DMS53 treated with DMSO at 0.1 percent for 48 hours (cell line): ENCODE measurements around the gene EVA1A.

Source experiments
- DNase-seq: peaks from one replicate; lab custom pipeline; 2025; ENCODE audit not compliant: unreplicated experiment; lab: John Stamatoyannopoulos, UW

Gene EVA1A

DNA sequence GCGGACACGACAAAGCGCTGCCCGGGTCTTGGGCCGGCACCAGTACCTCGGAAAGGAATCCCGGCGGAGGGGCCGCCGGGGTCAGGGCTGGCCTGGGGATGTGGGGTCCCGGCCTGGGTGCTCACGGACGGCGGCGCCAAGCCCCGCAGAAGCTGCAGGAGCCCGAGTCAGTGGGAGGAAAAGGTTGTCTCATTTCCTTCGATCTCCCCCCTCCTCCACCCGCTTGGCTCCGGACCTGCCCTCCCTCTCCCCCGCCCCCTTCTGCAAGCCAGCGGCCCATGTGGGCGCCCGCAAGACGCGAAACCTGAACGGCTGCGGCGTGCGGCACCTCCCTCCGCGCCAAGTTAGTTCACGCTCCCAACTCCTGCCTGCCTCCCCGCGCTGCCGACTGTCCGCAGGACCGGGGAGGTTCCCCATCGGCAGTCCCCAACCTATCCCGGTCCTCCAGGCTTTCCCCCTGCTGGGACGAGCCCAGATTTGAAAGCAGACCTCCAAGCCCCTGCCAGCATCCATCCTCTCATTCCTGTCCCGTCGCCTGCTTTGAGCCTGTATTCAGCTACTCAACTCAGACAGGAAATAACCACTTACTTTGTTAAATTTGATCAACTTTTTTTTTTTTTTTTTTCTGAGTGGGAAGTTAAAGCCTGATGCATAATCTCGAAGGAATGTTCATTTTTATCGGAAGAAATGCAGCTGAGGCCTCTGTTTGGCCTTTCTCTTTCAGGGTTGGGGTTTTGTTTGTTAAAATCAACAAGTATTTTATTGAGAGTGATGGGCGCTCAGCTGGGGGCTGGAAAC is at the start of gene EVA1A:
Gene EVA1A, minus strand, starts transcription at position 172 of the 798 bp plus-strand sequence. CDS start 42,799 bp downstream, outside the sequence.
- peak; percentile 40 for DNase-seq

- no peak for DNase-seq
Measured at GRCh38 chr2:75609937-75610508, 49.3 kb upstream of the EVA1A start.

GRCh38 chr2:75609334-75609689 is 48.6 kb upstream of the EVA1A start:
- DNase-seq = no peak

DNA sequence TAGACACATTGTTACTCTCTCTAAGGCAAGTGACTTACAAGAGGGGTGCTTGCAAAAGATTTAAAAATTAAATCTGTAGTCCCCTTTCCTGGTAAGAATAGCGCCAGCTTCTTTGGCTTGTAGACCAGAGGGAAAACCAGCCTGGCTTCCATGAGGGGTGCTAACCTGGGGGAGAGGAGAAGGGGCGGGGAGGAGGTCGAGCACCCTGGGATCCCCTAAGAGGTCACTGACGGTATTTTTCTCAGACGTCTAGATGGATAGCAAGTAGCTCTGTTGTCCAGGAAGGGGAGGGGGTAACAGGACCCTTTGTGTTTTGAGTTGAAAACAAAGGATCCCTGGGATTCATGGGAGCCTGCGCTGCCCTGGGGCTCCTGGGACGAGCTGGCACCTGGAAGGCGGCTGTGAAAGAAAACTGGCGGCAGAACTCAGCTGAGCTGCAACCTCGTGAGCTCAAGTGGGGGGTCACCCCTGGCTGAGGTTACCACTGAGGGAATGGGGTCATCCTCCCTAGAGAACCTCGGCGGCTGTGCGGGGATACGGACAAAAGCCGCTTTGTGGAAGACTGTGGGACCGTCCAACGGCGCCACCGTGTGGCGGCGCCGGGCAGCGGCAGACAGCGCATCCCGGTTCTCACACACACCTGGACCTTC is 48.1 kb upstream of the EVA1A start:
- peak; percentile 60 for DNase-seq

DNA sequence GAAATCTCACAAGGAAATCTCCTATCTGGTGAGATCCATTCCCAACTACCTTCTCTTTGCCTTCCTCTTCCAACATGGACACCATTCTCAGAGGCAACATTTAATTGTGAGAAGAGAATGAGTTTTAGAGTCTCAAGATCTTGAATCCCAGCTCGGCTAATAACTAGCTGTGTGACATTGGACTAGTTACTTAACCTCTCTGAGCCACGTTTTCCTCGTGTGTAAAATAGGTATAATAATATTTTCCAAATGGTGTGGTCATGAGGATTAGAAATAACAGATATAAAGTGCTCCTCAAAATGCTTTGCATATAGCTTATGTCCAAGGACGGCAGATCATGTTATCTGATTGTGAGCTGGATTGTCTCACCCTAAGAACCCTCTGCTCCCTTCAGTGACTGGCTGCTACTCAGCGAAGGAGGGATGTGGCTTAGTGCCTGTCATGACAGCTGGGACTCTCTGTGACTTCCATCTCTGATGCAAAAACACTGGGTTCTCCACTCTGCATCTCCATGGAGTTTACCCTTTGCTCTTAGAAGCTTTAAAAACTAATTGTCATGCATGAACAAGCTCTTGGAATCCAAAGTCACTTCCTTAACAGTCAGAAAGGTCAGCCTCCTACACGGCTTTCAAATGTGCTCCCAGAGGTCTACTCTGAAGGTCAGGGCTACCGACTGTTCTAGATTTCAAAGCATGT is 47.4 kb upstream of the EVA1A start:
- DNase-seq = peak; percentile 11

GRCh38 chr2:75607400-75607798 is 46.7 kb upstream of the EVA1A start:
- no peak for DNase-seq

DNA sequence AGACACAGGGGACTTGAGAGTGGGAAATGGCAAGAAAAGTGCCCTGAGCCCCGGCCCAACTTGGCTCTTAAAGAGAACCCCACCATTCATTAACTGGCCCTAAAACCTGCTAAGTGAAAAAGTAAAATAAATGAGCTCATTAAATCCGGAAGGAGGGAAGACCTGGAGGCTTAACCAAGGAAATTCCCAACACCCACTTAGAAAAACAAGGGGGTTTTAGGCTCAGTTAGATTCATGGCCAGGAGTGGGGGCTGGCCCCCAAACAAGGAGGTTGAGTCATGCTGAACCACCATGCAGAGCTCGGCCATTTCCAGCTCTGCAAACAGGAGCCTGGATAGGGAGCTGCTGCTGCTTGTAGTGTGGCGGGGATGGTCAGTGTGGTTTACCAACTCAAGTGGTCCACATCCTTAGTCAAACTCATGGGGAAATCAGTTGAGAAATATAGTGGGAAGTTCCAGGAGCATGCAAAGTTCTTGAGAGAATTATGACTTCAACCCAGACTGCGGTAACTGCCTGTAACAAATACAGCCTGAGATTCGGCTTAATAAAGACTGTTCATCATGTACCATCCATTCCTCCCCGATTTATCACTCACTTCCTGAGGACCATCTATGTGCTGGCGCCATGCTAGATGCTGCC is 46.1 kb upstream of the EVA1A start:
- no peak for DNase-seq

- no peak for DNase-seq
Measured at GRCh38 chr2:75605770-75606529, 45.2 kb upstream of the EVA1A start.

DNA sequence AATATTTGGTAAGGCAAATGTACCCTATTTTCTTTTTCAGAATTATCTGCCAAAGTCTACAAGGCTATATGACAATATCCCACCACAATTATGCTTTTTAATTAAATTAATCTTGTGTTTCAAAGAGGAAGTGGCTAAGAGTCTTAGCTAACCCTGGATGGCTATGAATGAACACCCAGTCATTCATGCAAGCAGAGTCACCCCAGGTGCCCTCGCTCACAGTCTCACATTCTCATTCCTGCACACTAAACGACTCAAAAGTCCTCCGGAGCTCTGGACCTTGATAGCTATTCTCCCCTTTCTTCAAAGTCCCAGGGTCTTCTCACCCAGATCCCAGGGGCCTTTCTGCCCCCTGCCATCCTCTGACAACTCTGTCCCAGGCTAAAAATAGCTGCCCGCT is 43.7 kb upstream of the EVA1A start:
- no peak for DNase-seq

GRCh38 chr2:75603477-75603876 is 42.7 kb upstream of the EVA1A start:
- DNase-seq = no peak

GRCh38 chr2:75602724-75603342 is 42.1 kb upstream of the EVA1A start:
- DNase-seq = peak; percentile 11

GRCh38 chr2:75600461-75601011 is 39.8 kb upstream of the EVA1A start:
- DNase-seq = no peak

DNA sequence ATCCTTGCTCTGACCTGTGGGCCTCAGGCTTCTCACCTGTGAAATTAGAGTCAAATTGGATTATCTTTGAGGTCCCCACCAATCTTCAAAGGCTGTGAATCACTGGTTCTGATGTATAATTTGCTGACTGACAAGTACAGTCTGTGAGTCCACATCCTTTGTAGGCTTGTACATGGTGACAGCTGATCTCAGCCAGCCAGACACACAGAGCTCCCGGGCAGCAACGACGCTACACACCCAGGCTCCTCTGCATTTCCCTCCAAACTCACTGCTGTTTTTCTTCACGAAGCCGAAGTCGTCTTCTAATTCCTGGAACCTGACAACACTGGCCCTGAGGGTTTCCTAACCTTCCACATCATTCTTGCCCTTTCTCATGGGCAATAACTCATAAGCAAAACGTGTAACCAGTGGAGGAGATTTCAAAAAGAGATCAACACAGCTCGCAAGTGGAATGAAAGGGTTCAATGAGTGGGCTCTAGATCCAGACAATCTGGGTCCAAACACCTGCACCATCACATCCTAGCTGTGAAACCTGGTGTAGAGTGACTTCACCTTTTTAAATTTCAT is 37.9 kb upstream of the EVA1A start:
- no peak for DNase-seq

DNA sequence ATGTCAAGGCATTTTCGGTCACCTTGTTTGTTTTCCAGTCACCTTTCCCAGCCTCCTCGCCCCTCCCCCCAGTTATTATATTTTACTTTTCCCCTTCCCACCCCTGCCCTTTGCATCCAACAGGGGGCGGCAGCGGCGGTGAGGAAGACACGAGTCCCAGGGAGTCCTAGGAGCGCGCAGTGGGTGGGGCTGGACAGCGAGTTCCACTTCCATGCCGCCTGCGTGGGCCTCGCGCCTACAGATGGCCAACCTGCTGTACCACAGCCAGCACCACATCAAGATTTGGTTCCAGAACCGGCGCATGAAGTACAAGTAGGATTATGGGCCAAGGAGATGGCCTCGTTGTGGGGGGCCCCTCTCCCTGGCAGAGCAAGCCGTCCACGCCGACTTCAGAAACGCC is 37.2 kb upstream of the EVA1A start:
- no peak for DNase-seq

DNA sequence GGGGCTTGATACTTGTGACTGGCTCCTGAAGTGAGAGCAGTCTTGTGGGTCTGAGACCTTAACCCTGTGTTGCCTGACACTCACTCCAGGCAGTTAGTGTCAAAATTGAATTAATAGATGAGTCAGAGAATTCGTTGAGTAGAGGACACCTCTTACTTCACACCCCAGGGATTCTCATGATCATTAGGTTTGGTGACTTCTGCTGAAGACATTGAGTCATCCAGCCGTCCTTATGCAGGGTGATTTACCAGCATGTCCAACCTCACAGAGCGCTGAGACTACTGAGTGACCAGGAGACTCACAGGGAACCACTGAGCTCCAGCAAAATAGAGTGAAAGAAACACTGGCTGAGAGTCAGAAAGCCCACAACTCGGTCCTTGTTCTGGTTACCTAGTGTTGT is 36.0 kb upstream of the EVA1A start:
- DNase-seq = no peak

- DNase-seq = no peak
Measured at GRCh38 chr2:75595541-75596395, 35.0 kb upstream of the EVA1A start.

DNA sequence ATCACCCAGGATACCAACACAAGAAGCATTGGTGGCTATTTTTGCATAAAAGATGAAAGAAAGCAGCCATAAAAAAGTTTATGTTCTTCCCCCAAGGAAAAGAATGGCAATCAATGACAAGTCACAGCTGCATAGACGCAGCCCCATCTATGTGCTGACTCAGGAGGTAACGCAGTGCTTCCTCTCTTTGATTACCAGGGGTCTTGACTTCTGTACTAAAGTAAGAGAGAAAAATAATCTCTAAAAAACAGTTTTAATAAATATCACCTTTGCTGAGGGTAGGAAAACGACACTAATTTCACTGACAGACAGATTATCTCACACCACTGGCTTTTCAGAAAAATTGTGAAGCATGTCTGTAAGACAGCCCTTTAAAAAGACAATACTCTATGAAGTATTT is 33.9 kb upstream of the EVA1A start:
- DNase-seq = no peak

DNA sequence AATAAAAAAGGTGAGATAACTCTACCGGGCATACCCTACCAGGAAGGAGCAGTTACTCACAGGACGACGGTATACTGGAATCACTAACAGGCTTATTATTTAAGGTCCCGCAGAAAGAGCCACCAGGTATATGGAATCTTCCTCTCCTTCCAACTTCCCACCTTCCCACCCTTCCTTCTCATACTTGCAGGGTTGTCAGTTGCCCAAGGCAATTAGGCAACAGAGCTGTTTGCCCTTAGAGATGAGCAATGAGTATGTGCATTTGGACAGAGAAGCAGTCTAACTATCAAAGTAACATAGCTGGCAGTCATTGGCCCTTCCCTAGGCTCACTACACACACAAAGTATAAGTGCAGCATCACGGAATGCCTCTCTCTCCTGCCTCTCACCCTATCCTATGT is 32.1 kb upstream of the EVA1A start:
- no peak for DNase-seq

GRCh38 chr2:75592030-75592429 is 31.3 kb upstream of the EVA1A start:
- DNase-seq = peak; percentile 38
